Testis (tissue), 3 donors: ENCODE data around the gene DDAH1. TPM values are rescaled to one million over a fixed set of nuclear protein-coding genes. Genes with fewer than 3 reads are reported as not detected.
A peak's percentile ranks its signal among the peaks of the same experiment; 100 is the strongest.

Source experiments
- DNase-seq: peaks from one replicate; pipeline ENCODE4 v3.0.0-alpha.2; 2019
- H3K27ac ChIP-seq, 2 donors: fragments of 200-600 bp; sonication (generic); one replicate each; pipeline ENCODE4 v1.5.1; 2019
- H3K27me3 ChIP-seq: fragments of 200-600 bp; sonication (generic); one replicate; pipeline ENCODE4 v1.5.1; 2019
- H3K36me3 ChIP-seq: fragments of 200-600 bp; sonication (generic); one replicate; pipeline ENCODE4 v1.5.1; 2017; ENCODE audit warnings: low read depth; ENCODE audit errors: missing control alignments
- H3K4me1 ChIP-seq: fragments of 200-600 bp; sonication (generic); one replicate; pipeline ENCODE4 v1.5.1; 2019
- H3K4me3 ChIP-seq, 2 donors: fragments of 200-600 bp; sonication (generic); one replicate each; pipeline ENCODE4 v1.5.1; 2017 to 2019
- H3K9me3 ChIP-seq: fragments of 200-600 bp; sonication (generic); one replicate; pipeline ENCODE4 v1.5.1; 2017
- CTCF ChIP-seq, 3 experiments: fragments of 450-650 bp in 2 of 3; fragments of 200-600 bp in 1 of 3; sonication (generic) in 1 of 3; IDR thresholded peaks; one replicate each; pipeline ENCODE4 v1.5.1; 2016 to 2019; ENCODE audit warnings: antibody characterized with exemption in 3 of 3, mild to moderate bottlenecking in 2 of 3, moderate library complexity in 1 of 3
- POLR2A ChIP-seq: fragments of 450-650 bp; IDR thresholded peaks from one replicate; pipeline ENCODE4 v1.6.1; 2017; ENCODE audit warnings: antibody characterized with exemption, mild to moderate bottlenecking, moderate library complexity
- WGBS, 2 donors: methylation state at CpG; one replicate each; pipeline ENCODE4 v1.1.5; 2018; 5-methylcytosine and 5-hydroxymethylcytosine counted together
- intact Hi-C: fragments of 100-400 bp; cut with DNase I; formaldehyde crosslinking; loops from one replicate; pipeline ENCODE4 v1.15.1; 2023; ENCODE audit warnings: low total_unique reads
- polyA plus RNA-seq: library from polyadenylated mRNA; stranded (reverse); fragments of 350-450 nt; fragmentation: Illumina TruSeq; extraction: RNeasy Lipid Tissue Mini Kit (QIAGEN cat#74804); gene quantifications from one replicate; pipeline ENCODE4 v1.2.3, GENCODE V29; 2014; ENCODE audit warnings: low read depth, low replicate concordance; ENCODE audit not compliant: insufficient read depth
- total RNA-seq, 2 donors: library from RNA; depleted of rRNA; stranded (reverse); fragments of >200 nt; gene quantifications; one replicate each; pipeline ENCODE4 v1.2.3, GENCODE V29; 2016

The DDAH1 gene
- total and polyA plus RNA-seq, 3 donors from 2014 or later: 45.3 to 71.3 (median 54.3) TPM

GRCh38 chr1:85463731-85464496 lies 1.0 kb downstream of the DDAH1 start:
- TF ChIP-seq POLR2A (no peak), CTCF (IDR thresholded peaks at IDR 0.05) (no peak)
- Histone ChIP-seq H3K4me1 (peaks cover 33% of the 10 kb centered on the region), H3K4me3 (peak overlapping the region; percentile 66 to 89), H3K27ac (peak overlapping the region; percentile 57 to 85), H3K36me3 (no peaks in the 10 kb centered on the region), H3K27me3 (no peaks in the 10 kb centered on the region), H3K9me3 (no peaks in the 10 kb centered on the region)
- 1 to 2% methylated on average over 8 to 26 of the region's 26 CpGs for WGBS, 2 donors
- intact Hi-C loops: no loop called here
- no peak for DNase-seq

GRCh38 chr1:85462931-85463649 lies 1.9 kb downstream of the DDAH1 start:
- H3K27ac ChIP-seq: peak overlapping the region; percentile 57 to 85
- intact Hi-C loops: no loop called here
- no peak for DNase-seq
- H3K9me3 ChIP-seq: no peaks in the 10 kb centered on the region
- WGBS, 2 donors: 40 to 41% methylated on average over 4 of the region's 4 CpGs
- no peaks in the 10 kb centered on the region for H3K36me3 ChIP-seq
- peak overlapping the region in 1 of 2 donors; percentile 89 for H3K4me3 ChIP-seq
- no peaks in the 10 kb centered on the region for H3K27me3 ChIP-seq
- H3K4me1 ChIP-seq: peaks cover 38% of the 10 kb centered on the region
- TF ChIP-seq CTCF (IDR thresholded peaks at IDR 0.05) (no peak), POLR2A (no peak)

- H3K27me3 ChIP-seq: no peaks in the 10 kb centered on the region
- peaks cover 38% of the 10 kb centered on the region for H3K4me1 ChIP-seq
- no peak overlapping the region for H3K4me3 ChIP-seq
- H3K9me3 ChIP-seq: no peaks in the 10 kb centered on the region
- H3K36me3 ChIP-seq: no peaks in the 10 kb centered on the region
- WGBS, 2 donors: 29 to 40% methylated on average over 5 of the region's 5 CpGs
- DNase-seq: no peak
- H3K27ac ChIP-seq: peak overlapping the region in 1 of 2 donors; percentile 63
- intact Hi-C loops: no loop called here
- TF ChIP-seq CTCF (IDR thresholded peaks at IDR 0.05): no peak
- no peak for TF ChIP-seq POLR2A
Observed at GRCh38 chr1:85461216-85461918, 3.6 kb downstream of the DDAH1 start.

- no peaks in the 10 kb centered on the region for H3K9me3 ChIP-seq
- H3K27ac ChIP-seq: peak overlapping the region; percentile 51 to 63
- 63 to 67% methylated on average over 2 of the region's 2 CpGs for WGBS, 2 donors
- H3K36me3 ChIP-seq: no peaks in the 10 kb centered on the region
- H3K4me1 ChIP-seq: peaks cover 38% of the 10 kb centered on the region
- no peak for TF ChIP-seq POLR2A
- TF ChIP-seq CTCF (IDR thresholded peaks at IDR 0.05): no peak
- intact Hi-C loops: no loop called here
- H3K27me3 ChIP-seq: no peaks in the 10 kb centered on the region
- no peak for DNase-seq
- no peak overlapping the region for H3K4me3 ChIP-seq
Observed at GRCh38 chr1:85460555-85461088, 4.3 kb downstream of the DDAH1 start.
